Mammary epithelial cell (primary cell): ENCODE data around the gene FIBCD1.

Source experiments
- CTCF ChIP-seq, 2 donors: IDR thresholded peaks in 1 of 2; conservative IDR thresholded peaks in 1 of 2; 2 replicates each; pipeline ENCODE4 v1.5.1; 2011 to 2012; ENCODE audit warnings: inconsistent platforms in 2 of 2, low read length in 2 of 2, mild to moderate bottlenecking in 2 of 2, control low read depth in 1 of 2, low read depth in 1 of 2; ENCODE audit not compliant: insufficient read depth in 1 of 2; ENCODE audit errors: extremely low read depth in 1 of 2
- EZH2 ChIP-seq: IDR thresholded peaks from 2 replicates; pipeline ENCODE4 v1.6.1; 2012; ENCODE audit warnings: low read length, inconsistent platforms, borderline replicate concordance

GRCh38 chr9:130963337-130963908 is 24.4 kb upstream of the FIBCD1 start:
- no peak for TF ChIP-seq CTCF (conservative IDR thresholded peaks at IDR 0.05 in 1 of 2, IDR thresholded peaks at IDR 0.05 in 1 of 2; ENCODE audit: extremely low read depth in 1 of 2, insufficient read depth in 1 of 2, low read depth in 1 of 2, low read length in 2 of 2)
- TF ChIP-seq EZH2, result no peak
